A673 (cell line): ENCODE results near the gene TBC1D4. TPM values are rescaled to one million over a fixed set of nuclear protein-coding genes. Genes with fewer than 3 reads are reported as not detected.

Source experiments
- BruUV-seq: library from RNA; stranded (reverse); fragments of 400-500 nt; replicated peaks from 2 replicates; lab custom pipeline; 2021; lab: Mats Ljungman, UMichigan
- CTCF ChIA-PET: fragments of 300-600 bp; sonication (Branson Sonifier 250); formaldehyde crosslinking; loops from one replicate; lab custom pipeline; 2022; ENCODE audit warnings: antibody characterized with exemption; lab: Charles Lee
- POLR2A ChIA-PET: fragments of 300-600 bp; sonication (Branson Sonifier 250); formaldehyde crosslinking; loops from one replicate; lab custom pipeline; 2022; ENCODE audit warnings: antibody characterized with exemption; ENCODE audit not compliant: low non-redundant PET; lab: Charles Lee
- DNase-seq: peaks from one replicate; pipeline ENCODE4 v3.0.0-alpha.2; 2015; ENCODE audit warnings: low spot score
- H3K27ac ChIP-seq: fragments of 200-600 bp; sonication (generic); 2 replicates; pipeline ENCODE4 v1.5.1; 2016; ENCODE audit warnings: mixed run types, low read depth, mild to moderate bottlenecking, mixed read lengths, antibody characterized with exemption, low read length; ENCODE audit not compliant: poor library complexity, severe bottlenecking
- H3K27me3 ChIP-seq: fragments of 200-600 bp; sonication (generic); replicated peaks from 2 replicates; pipeline ENCODE4 v1.6.1; 2017; ENCODE audit warnings: mixed run types, low read depth, mild to moderate bottlenecking, mixed read lengths, antibody characterized with exemption, low read length; ENCODE audit not compliant: insufficient read depth, poor library complexity
- H3K36me3 ChIP-seq: fragments of 200-600 bp; sonication (generic); 2 replicates; pipeline ENCODE4 v1.6.1; 2016; ENCODE audit warnings: mixed run types, mild to moderate bottlenecking, mixed read lengths, antibody characterized with exemption, low read length; ENCODE audit not compliant: insufficient read depth, poor library complexity, severe bottlenecking
- H3K4me1 ChIP-seq: fragments of 200-600 bp; sonication (generic); 2 replicates; pipeline ENCODE4 v1.6.1; 2017; ENCODE audit warnings: mixed run types, mild to moderate bottlenecking, mixed read lengths, antibody characterized with exemption, low read length; ENCODE audit not compliant: insufficient read depth, poor library complexity, severe bottlenecking
- H3K4me3 ChIP-seq: fragments of 200-600 bp; sonication (generic); 2 replicates; pipeline ENCODE4 v1.5.1; 2016; ENCODE audit warnings: low read depth, mixed run types, mild to moderate bottlenecking, mixed read lengths, low read length; ENCODE audit not compliant: poor library complexity, severe bottlenecking
- H3K9me3 ChIP-seq: fragments of 200-600 bp; sonication (generic); 2 replicates; pipeline ENCODE4 v1.6.1; 2016; ENCODE audit warnings: mixed run types, low read depth, mild to moderate bottlenecking, mixed read lengths, antibody characterized with exemption, low read length; ENCODE audit not compliant: poor library complexity, severe bottlenecking
- CTCF ChIP-seq: fragments of 300-800, 200-600 bp; sonication (generic); conservative IDR thresholded peaks from 2 replicates; pipeline ENCODE4 v1.5.1; 2017; ENCODE audit warnings: low read depth, mild to moderate bottlenecking, antibody characterized with exemption, low read length, moderate library complexity, mixed read lengths
- EZH2 ChIP-seq: fragments of 200-600 bp; sonication (generic); IDR thresholded peaks from 2 replicates; pipeline ENCODE4 v1.6.1; 2017; ENCODE audit warnings: borderline replicate concordance, low read depth, mild to moderate bottlenecking, mixed read lengths, antibody characterized with exemption, low read length; ENCODE audit not compliant: poor library complexity, severe bottlenecking
- intact Hi-C: fragments of 100-400 bp; cut with micrococcal nuclease; formaldehyde crosslinking; loops from one replicate; pipeline ENCODE4 v1.10.0; 2022; ENCODE audit not compliant: unreplicated experiment
- total RNA-seq: library from RNA; stranded (reverse); gene quantifications from 2 replicates; pipeline ENCODE4 v1.2.3, GENCODE V29; 2021

The TBC1D4 gene
- total RNA-seq, 1 experiment from 2014 or later, result 9.8 TPM

- ChIA-PET POLR2A (no interaction called here), CTCF (no interaction called here)
- Histone ChIP-seq H3K4me1 (no peaks in the 10 kb centered on the region), H3K27me3 (no peaks in the 10 kb centered on the region), H3K9me3 (no peaks in the 10 kb centered on the region), H3K36me3 (no peaks in the 10 kb centered on the region), H3K4me3 (no peak overlapping the region), H3K27ac (no peak overlapping the region)
- TF ChIP-seq CTCF (no peak), EZH2 (no peak)
- no TSS peak for BruUV-seq
- intact Hi-C loops, result no loop called here
- DNase-seq, result no peak
These were observed 245.2 kb downstream of the TBC1D4 start for GRCh38 chr13:75236774-75237173.

Other genes with a start within 250 kb of the TBC1D4 start
- gene COMMD6, start 55.7 kb upstream of the TBC1D4 start, total RNA-seq, result 60.4 and 65.7 TPM in 2 replicates
- gene UCHL3, start 67.6 kb upstream of the TBC1D4 start, total RNA-seq, result 41.3 and 54.7 TPM in 2 replicates
- 20.3 and 20.7 TPM in 2 replicates for gene LMO7, start 154.2 kb upstream of the TBC1D4 start, total RNA-seq